Raji (cell line): ENCODE data around the gene LSM12.

ENCODE experiments used
- POLR2A ChIP-seq: IDR thresholded peaks from 2 replicates; pipeline ENCODE4 v1.6.1; 2011; ENCODE audit warnings: low read depth, low read length, control low read depth; ENCODE audit not compliant: insufficient read depth

LSM12 gene

DNA sequence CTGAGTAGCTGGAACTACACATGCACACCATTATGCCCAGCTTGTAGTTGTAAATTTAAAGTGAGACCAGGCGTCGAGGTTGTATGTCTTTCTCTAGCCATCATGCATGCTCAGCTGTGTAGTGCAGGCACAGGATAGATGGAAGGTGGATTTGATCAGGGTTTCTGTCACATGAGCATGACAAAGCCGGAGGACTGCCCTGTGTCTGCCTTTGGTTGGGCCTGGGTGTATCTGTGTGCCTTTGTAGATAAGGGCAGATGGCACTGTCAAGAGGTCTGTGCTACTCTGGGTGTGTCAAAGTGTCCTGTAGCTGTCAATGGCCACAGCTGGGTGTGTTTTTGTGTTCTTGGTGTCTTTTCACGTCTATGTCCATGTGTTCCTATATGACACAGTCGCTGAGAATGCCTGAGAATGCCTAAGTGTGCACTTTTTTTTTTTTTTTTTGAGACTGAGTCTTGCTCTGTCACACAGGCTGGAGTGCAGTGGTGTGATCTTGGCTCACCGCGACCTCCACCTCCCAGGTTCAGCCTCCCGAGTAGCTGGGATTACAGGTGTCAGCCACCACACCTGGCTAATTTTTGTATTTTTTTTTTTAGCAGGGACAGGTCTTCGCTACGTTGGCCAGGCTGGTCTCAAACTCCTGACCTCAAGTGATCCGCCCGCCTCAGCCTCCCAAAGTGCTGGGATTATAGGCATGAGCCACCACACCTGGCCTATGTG, 66.2 kb downstream of the LSM12 start:
- no peak for TF ChIP-seq POLR2A

GRCh38 chr17:43999024-43999423, 67.4 kb downstream of the LSM12 start:
- TF ChIP-seq POLR2A: no peak

DNA sequence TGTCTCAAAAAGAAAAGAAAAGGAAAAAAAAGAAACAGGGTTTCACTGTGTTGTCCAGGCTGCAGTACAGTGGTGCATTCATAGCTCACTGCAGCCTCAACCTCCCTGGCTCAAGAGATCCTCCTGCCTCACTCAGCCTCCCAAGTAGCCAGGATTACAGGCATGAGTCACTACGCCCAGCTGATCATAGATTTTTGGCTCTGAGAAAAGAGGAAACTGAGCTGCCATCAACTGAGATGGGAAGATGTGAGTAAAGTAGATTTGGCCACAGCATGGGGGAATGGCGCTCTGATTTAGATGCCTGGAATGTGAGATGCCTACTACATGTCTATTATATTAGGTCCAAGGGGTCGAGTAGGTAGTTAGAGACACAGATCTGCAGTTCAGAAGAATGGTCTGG, 67.9 kb downstream of the LSM12 start:
- no peak for TF ChIP-seq POLR2A

DNA sequence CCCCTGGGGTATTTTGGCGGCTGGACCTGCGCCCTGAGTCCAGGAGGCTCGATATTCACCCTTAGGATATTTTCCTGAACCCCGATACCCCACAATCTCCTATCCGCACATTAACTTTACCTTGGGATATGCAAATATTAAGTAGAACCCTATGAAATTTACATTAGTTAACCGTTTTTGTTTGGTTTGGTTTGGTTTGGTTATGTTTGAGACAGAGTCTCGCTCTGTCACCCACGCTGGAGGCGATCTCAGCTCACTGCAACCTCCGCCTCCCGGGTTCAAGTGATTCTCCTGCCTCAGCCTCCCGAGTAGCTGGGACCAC, 71.4 kb downstream of the LSM12 start:
- no peak for TF ChIP-seq POLR2A

DNA sequence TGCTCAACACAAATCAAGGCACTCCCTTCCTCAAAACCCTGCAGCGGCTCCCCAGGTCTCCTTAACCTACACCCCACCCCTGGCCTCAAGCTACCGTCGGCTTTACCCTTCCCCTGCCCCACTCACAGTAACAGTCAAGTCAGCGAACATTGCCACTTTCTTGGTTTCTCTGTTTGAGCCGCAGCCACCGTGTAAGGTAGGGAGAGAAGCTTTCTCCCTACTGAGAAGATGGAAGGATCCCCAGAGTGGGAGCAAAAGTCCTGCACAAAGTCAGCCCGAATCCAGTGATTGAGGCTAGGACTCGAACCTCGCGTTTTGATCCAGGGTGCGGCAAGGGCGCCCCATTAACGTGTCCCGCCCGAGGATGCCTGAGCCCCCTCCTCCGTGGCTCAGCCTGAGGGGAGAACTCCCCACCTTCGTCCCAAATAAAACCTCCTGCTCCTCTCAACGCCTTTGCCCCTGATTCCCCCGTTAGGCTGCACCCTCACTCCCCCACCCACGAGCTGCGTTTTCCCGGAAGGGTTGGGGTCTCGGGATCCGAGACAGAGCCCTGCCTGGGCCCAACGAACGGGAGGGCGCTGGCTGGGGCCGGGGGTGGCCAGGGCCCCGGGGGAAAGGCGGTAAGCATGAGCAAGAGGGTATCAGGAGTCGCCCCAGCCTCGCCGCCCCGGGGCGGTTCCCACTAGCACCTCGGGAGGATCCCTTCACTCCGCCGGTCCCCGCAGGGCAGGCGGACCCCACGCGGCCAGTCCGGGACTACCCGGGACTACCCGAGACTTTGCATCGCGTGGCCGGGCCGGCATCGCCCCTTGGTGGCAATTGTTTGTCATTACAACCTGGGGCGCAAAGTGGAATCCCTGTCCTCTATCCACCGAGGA, 72.0 kb downstream of the LSM12 start:
- TF ChIP-seq POLR2A: no peak

GRCh38 chr17:43992641-43993040, 73.8 kb downstream of the LSM12 start:
- no peak for TF ChIP-seq POLR2A

GRCh38 chr17:43988301-43988700, 78.2 kb downstream of the LSM12 start:
- TF ChIP-seq POLR2A: no peak

- no peak for TF ChIP-seq POLR2A
Observed at GRCh38 chr17:43987131-43988021, 79.1 kb downstream of the LSM12 start.

- no peak for TF ChIP-seq POLR2A
Observed at GRCh38 chr17:43986225-43986981, 80.1 kb downstream of the LSM12 start.

DNA sequence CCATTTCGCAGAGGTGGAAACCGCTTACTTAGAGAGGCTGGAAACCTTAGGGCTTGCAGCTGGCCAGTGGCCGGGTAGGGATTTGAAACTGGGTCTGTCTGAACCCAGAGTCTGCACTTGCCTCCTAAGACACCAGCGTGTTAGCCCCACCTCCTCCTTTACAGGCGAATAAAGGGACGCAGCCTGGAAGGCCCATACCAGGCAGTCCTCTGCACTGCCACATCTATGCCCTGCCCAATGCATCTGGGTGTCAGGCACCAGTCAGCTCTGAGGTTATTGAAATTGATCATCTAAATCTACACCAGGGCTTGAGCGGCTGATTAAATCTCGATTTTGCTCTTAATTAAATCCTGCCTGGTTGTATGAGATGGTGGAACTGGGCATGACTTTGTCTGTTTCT, 82.0 kb downstream of the LSM12 start:
- TF ChIP-seq POLR2A: no peak
